Effector memory CD4-positive, alpha-beta T cell (primary cell): Measurements from ENCODE around the gene DENND1A.

Experiments
- DNase-seq, 3 donors: peaks; one replicate each; pipeline ENCODE4 v3.0.0-alpha.2; 2020
- H3K27ac ChIP-seq: 2 replicates; pipeline ENCODE4 v1.7.0; 2013; ENCODE audit warnings: mild to moderate bottlenecking, low read length, moderate library complexity; ENCODE audit not compliant: insufficient read depth, poor library complexity, severe bottlenecking
- H3K27me3 ChIP-seq: replicated peaks from 2 replicates; pipeline ENCODE4 v1.7.0; 2013; ENCODE audit warnings: mild to moderate bottlenecking, low read length; ENCODE audit not compliant: insufficient read depth, control insufficient read depth, poor library complexity, severe bottlenecking
- H3K36me3 ChIP-seq: 2 replicates; pipeline ENCODE4 v1.7.0; 2013; ENCODE audit warnings: mild to moderate bottlenecking, low read length, moderate library complexity; ENCODE audit not compliant: control insufficient read depth, insufficient read depth
- H3K4me1 ChIP-seq: 2 replicates; pipeline ENCODE4 v1.7.0; 2013; ENCODE audit warnings: low read length, mild to moderate bottlenecking; ENCODE audit not compliant: control insufficient read depth, insufficient read depth, poor library complexity, severe bottlenecking
- H3K4me3 ChIP-seq: 2 replicates; pipeline ENCODE4 v1.7.0; 2013; ENCODE audit warnings: low read length, low read depth, mild to moderate bottlenecking; ENCODE audit not compliant: insufficient read depth, poor library complexity, severe bottlenecking
- H3K9me3 ChIP-seq: 2 replicates; pipeline ENCODE4 v1.7.0; 2013; ENCODE audit warnings: mild to moderate bottlenecking, low read length, moderate library complexity; ENCODE audit not compliant: control insufficient read depth

The DENND1A gene

GRCh38 chr9:123482295-123482968 is 447.5 kb downstream of the DENND1A start:
- H3K36me3 ChIP-seq = no peaks in the 10 kb centered on the region
- no peaks in the 10 kb centered on the region for H3K4me1 ChIP-seq
- H3K27ac ChIP-seq = no peak overlapping the region
- no peak overlapping the region for H3K4me3 ChIP-seq
- no peaks in the 10 kb centered on the region for H3K27me3 ChIP-seq
- DNase-seq = no peak
- no peaks in the 10 kb centered on the region for H3K9me3 ChIP-seq

GRCh38 chr9:123481209-123481865 is 448.6 kb downstream of the DENND1A start:
- Histone ChIP-seq H3K27ac (no peak overlapping the region), H3K36me3 (no peaks in the 10 kb centered on the region), H3K4me1 (no peaks in the 10 kb centered on the region), H3K4me3 (no peak overlapping the region), H3K27me3 (no peaks in the 10 kb centered on the region), H3K9me3 (no peaks in the 10 kb centered on the region)
- no peak for DNase-seq

GRCh38 chr9:123480791-123481190 is 449.1 kb downstream of the DENND1A start:
- Histone ChIP-seq H3K9me3 (no peaks in the 10 kb centered on the region), H3K27ac (no peak overlapping the region), H3K4me1 (no peaks in the 10 kb centered on the region), H3K4me3 (no peak overlapping the region), H3K27me3 (no peaks in the 10 kb centered on the region), H3K36me3 (no peaks in the 10 kb centered on the region)
- no peak for DNase-seq

GRCh38 chr9:123480096-123480495 is 449.8 kb downstream of the DENND1A start:
- Histone ChIP-seq H3K4me1 (no peaks in the 10 kb centered on the region), H3K9me3 (no peaks in the 10 kb centered on the region), H3K36me3 (no peaks in the 10 kb centered on the region), H3K27ac (no peak overlapping the region), H3K27me3 (no peaks in the 10 kb centered on the region), H3K4me3 (no peak overlapping the region)
- no peak for DNase-seq

GRCh38 chr9:123478967-123479602 is 450.8 kb downstream of the DENND1A start:
- H3K27me3 ChIP-seq = no peaks in the 10 kb centered on the region
- no peaks in the 10 kb centered on the region for H3K36me3 ChIP-seq
- no peak overlapping the region for H3K27ac ChIP-seq
- no peak overlapping the region for H3K4me3 ChIP-seq
- no peaks in the 10 kb centered on the region for H3K4me1 ChIP-seq
- H3K9me3 ChIP-seq = no peaks in the 10 kb centered on the region
- no peak for DNase-seq

- no peak for DNase-seq
- H3K27ac ChIP-seq = no peak overlapping the region
Measured at GRCh38 chr9:123478160-123478559, 451.8 kb downstream of the DENND1A start.

GRCh38 chr9:123475407-123475806 is 454.5 kb downstream of the DENND1A start:
- H3K27ac ChIP-seq = no peak overlapping the region
- H3K4me3 ChIP-seq = no peak overlapping the region
- no peaks in the 10 kb centered on the region for H3K9me3 ChIP-seq
- DNase-seq = no peak
- H3K4me1 ChIP-seq = no peaks in the 10 kb centered on the region
- no peaks in the 10 kb centered on the region for H3K36me3 ChIP-seq
- H3K27me3 ChIP-seq = no peaks in the 10 kb centered on the region

More at GRCh38 chr9:123478160-123478559, 451.8 kb downstream of the DENND1A start:
- H3K4me3 ChIP-seq = no peak overlapping the region
- no peaks in the 10 kb centered on the region for H3K27me3 ChIP-seq
- H3K36me3 ChIP-seq = no peaks in the 10 kb centered on the region
- H3K4me1 ChIP-seq = no peaks in the 10 kb centered on the region
- no peaks in the 10 kb centered on the region for H3K9me3 ChIP-seq

- Histone ChIP-seq H3K4me3 (no peak overlapping the region), H3K36me3 (no peaks in the 10 kb centered on the region), H3K4me1 (no peaks in the 10 kb centered on the region), H3K27ac (no peak overlapping the region), H3K9me3 (no peaks in the 10 kb centered on the region), H3K27me3 (no peaks in the 10 kb centered on the region)
- no peak for DNase-seq
Measured at GRCh38 chr9:123472862-123473614, 456.9 kb downstream of the DENND1A start.

GRCh38 chr9:123471843-123472570 is 457.9 kb downstream of the DENND1A start:
- Histone ChIP-seq H3K9me3 (no peaks in the 10 kb centered on the region), H3K4me3 (no peak overlapping the region), H3K27ac (no peak overlapping the region), H3K36me3 (no peaks in the 10 kb centered on the region), H3K27me3 (no peaks in the 10 kb centered on the region), H3K4me1 (no peaks in the 10 kb centered on the region)
- no peak for DNase-seq
